GM19023 (cell line): ENCODE results near the gene CAPNS1.
"Not testable (repeated sequence)": the region's sequence is repeated elsewhere in the genome, so short reads cannot be mapped to it uniquely, and the experiment has no call there.

Experiments used
- ATAC-seq: cut with Tn5 transposase; IDR thresholded peaks from one replicate; pipeline ENCODE4 v1.9.1; 2021; ENCODE audit warnings: mild to moderate bottlenecking, moderate library complexity; ENCODE audit not compliant: unreplicated experiment

Gene CAPNS1

DNA sequence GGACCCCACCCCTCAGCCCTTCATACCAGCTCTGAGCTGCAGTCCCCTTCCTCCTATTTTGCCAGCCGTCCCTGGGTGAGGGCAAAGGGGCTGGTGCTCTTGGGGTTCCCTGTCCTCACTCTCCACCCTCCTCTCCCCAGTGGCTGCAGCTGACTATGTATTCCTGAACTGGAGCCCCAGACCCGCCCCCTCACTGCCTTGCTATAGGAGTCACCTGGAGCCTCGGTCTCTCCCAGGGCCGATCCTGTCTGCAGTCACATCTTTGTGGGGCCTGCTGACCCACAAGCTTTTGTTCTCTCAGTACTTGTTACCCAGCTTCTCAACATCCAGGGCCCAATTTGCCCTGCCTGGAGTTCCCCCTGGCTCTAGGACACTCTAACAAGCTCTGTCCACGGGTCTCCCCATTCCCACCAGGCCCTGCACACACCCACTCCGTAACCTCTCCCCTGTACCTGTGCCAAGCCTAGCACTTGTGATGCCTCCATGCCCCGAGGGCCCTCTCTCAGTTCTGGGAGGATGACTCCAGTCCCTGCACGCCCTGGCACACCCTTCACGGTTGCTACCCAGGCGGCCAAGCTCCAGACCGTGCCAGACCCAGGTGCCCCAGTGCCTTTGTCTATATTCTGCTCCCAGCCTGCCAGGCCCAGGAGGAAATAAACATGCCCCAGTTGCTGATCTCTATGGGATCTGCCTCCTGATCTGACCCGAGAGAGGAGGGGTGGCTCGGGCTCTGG, 10.0 kb downstream of the CAPNS1 start:
- ATAC-seq, result no peak

DNA sequence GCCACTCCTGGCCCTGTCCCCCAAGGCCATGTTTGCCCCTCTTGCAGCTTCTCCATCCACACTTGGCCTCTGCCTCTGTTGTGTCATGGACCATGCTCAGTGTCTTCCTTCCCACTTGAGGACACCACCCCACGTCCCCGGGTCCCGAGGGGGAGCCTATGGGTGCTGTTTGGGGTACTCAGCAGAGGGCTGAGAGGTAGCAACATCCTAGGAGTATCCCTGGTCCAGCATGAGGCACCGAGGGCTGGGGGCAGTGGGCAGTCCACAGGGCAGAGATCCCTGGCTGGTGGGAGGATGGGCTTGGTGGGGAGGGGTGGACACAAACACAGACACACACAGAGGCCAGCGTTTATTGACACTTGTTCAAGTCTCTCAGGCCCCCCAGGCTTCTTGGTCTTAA, 10.7 kb downstream of the CAPNS1 start:
- no peak for ATAC-seq

DNA sequence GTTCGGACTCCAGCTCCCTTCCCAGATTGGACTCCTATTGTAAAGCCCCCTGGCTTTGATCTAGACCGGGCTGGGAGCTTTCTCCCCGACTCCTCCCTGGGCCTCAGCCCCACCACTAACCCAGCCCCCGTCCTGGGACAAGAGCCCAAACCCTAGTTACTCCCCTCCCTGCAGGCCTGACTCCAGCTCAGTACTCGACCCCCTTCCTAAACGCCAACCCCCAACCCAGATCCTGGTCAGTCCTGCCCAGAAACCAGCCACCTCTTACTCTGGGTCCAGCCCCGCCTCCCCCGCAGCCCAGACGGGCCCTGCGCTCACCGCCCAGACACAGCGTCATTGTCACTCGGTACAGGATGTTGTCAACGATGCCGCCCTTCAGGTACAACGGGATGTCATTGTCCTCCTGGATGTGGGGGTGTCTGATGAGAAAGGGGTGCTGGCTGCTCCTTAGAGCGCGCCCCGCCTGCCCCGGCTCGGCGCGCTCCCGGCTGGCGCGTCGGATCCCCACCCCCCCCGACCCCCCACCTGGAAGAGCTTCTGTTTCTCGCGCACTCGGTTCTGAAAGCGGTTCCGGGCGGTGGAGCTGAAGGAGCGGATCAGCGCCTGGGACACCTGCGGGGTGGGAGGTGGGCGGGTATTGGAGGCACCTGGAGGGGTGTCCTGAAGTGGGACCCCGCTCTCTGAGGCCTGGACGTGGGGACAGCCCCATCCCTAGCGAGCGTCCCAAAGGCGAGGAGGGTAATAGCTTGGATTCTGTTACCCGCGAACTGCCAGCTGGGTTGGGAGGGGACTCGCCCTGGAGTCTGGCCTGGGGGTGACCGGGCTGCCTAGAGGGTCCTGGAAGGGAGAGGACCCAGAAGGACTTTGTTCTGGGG, 11.5 kb downstream of the CAPNS1 start:
- no peak for ATAC-seq

DNA sequence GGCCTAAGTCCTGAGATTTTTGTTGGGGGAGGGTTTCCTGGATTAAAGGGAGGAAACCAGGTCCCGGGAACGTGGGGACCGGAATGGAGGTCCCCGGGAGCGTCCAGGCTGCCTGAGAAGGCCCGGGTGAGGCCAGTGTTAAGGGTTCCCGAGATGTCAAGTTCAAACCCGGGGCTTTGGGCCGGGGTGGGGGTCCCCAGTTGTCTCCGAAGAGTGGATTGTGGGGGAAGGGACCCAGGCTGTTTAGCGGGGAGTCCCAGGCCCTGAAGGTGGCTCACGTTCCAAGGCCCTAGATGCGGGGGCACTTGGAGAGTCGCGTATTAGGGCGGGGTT, 12.1 kb downstream of the CAPNS1 start:
- no peak for ATAC-seq

DNA sequence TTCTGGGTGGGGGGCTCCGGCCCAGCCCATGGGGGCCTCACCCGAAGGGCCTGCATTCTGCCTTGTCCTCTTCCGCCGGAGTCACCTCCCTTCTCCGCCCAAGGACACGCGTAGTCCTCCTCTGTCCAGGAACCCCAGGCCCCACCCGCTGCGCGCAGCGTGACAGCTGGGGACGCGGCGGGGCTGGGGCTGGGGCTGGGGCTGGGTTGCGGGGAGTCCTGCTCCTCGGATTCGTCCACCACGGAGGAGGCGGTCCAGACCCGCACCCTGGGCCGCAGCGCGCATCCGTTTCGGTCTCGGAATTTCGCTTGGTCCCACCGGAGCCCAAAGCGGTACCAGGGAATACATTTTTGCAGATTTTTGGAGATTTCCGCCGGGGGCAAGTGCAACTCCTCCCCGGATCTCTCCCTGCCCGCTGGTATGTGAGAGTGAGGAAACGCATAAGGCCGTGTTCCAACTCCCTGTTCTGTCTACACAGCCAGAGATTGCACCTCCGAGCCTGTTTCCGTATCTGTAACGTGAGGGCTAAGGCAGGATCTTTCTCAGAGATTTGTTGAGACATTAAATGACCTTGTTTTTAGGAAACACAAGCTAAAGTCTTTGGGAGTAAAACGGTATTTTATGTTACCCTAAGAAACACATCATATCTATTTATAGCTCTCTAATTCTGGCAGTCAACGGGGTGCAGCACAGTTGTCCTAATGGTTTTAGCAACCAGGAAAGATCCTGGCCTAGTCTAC, 12.7 kb downstream of the CAPNS1 start, which contains the start of gene COX7A1:
Gene COX7A1, minus strand, starts transcription at position 96 of the 740 bp plus-strand sequence. Its CDS starts 40 bp downstream, at position 56.
- ATAC-seq, result no peak

DNA sequence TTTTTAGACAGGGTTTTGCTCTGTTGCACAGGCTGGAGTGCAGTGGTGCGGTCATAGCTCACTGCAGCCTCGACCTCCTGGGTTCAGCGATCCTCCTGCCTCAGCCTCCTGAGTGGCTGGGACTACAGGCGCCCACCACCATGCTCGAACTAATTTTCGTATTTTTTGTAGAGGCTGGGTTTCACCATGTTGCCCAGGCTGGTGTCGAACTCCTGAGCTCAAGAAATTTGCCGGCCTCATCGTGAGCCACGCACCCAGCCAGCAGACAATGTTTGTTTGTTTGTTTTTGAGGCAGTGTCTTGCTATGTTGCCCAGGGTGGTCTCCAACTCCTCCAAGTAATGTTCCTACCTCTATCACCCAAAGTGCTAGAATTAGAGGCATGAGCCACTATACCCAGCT, 13.3 kb downstream of the CAPNS1 start:
- ATAC-seq, result no peak

DNA sequence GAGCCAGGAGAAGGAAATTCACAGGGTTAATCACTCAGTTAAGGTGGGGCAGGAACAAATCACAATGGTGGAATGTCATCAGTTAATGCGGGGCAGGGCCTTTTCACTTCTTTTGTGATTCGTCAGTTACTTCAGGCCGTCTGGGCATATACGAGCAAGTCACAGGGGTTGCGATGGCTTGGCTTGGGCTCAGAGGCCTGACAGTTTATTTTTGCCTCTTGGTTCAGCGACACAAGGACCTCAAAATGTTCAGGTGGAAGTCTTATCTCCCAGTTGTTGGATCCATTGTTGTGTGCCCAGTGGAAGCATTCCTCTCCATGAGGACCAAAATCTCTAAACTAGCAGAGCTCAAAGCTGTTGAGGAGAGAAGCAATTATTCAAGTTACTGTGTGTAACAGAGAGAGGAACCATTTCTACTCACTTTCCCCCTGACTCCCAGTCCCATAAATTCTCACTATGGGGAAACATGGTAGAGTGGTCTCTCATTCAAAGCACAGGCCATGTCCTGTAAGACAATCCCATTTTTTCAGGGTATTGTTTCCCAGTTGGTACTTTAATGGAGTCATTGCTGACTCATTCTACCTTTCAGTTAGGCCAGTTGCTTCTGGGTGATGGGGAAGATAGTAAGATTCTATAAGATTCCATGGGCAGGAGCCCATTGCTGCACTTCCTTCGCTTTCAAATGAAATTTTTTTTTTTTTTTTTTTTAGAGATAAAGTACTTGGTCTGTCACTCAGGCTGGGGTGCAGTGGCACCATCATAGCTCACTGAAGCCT, 21.1 kb downstream of the CAPNS1 start:
- ATAC-seq, result no peak

DNA sequence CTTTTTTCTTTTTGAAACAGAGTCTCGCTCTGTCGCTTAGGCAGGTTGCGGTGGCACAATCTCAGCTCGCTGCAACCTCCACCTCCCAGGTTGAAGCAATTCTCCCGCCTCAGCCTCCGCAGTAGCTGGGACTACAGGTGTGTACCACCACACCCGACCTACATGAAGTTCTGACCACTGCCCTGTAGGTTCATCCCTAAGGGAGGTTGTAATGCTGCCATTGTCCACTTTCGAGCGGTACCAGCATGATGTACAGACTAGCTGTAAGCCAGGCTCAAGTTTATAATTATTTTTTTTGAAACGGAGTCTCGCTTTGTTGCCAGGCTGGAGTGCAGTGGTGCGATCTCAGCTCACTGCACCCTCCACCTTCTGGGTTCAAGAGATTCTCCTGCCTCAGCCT, 23.9 kb downstream of the CAPNS1 start:
- no peak for ATAC-seq

DNA sequence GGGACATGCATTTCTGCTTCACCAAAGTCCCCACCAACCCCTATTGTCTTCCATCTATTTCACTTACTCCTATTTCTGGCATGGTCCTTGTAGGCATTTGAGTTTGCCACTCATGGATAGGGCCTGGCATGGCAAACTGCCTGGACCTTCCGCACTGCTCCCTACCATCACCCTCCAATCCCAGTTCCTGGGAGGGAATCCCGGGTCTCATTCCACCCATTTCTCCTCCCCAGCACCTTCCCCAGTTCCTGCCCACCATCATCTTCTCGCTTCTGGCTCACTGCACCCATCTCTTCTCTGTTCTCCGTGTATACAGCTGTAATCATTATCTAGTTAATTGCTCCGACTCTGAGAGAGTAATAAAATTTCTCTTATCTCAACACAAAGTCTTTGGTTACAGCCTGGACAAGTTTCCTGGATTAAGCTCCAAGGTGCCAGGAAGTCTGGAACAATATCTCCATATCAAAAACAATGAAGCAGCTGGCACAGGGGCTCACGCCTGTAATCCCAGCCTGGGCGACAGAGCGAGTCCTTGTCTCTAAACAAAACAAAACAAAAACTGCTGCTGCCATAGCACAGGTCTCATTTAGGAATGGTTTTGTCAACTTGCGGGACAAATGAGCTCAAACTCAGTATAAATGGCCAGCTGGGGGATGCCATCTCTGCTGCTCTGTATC, 29.4 kb downstream of the CAPNS1 start:
- no peak for ATAC-seq

DNA sequence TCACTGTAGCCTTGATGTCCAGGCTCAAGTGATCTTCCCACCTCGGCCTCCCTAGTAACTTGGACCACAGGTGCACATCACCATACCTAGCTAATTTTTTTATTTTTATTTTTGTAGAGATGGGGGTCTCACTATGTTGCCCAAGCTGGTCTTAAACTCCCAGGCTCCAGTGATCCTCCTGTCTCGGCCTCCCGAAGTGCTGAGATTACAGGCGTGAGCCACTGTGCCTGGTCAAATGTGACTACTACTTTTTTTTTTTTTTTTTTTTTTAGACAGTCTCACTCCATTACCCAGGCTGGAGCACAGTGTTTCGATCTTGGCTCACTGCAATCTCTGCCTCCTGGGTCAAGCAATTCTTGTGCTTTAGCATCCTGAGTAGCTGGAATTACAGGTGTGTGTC, 33.0 kb downstream of the CAPNS1 start:
- no peak for ATAC-seq

DNA sequence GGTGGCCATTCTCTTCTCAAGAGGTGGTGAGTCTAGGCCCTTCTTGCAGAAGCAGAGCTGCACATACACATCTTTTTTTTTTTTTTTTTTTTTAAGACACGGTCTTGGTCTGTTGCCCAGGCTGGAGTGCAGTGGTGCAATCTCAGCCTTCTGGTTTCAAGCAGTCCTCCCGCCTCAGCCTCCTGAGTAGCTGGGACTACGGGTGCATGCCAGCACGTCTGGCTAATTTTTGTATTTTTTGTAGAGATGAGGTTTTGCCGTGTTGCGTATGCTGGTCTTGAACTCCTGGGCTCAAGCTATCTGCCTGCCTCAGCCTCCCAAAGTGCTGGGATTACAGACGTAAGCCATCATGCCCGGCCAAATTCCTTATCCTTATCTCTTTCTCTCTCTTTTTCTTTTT, 34.0 kb downstream of the CAPNS1 start:
- ATAC-seq, result not testable (repeated sequence)

DNA sequence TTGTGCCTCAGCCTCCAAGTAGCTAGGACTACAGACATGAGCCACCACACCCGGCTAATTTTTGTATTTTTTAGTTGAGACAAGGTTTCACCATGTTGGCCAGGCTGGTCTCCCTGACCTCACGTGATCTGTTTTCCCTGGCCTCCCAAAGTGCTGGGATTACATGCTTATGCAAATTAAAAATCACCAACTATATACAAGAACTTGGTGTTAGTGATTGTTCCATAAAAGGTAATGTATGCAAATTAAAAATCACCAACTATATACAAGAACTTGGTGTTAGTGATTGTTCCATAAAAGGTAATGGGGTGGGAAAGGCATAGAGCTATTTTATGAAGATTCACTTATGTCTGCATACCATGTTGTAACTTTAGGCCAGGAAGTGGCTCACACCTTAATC, 39.2 kb downstream of the CAPNS1 start:
- not testable (repeated sequence) for ATAC-seq

DNA sequence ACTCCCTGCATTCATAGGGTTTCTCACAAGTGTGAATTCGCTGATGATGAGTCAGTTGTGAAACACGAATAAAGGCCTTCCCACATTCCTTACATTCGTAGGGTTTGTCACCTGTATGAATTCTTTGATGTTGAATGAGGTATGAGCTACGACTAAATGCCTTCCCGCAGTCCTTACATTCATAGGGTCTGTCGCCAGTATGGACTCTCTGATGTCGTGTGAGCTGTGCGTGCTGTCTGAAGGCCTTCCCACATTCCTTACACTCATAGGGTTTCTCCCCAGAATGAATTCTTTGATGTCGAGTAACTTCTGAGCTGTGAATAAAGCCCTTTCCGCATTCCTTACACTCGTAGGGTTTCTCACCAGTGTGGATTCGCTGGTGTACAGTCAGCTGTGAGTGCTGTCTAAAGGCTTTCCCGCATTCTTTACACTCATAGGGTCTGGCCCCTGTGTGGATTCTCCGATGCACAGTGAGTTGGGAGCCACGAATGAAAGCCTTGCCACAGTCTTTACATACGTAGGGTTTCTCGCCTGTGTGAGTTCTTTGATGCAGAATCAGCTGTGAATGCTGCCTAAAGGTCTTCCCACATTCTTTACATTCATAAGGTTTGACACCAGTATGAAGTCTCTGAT, 42.9 kb downstream of the CAPNS1 start:
- ATAC-seq, result no peak

DNA sequence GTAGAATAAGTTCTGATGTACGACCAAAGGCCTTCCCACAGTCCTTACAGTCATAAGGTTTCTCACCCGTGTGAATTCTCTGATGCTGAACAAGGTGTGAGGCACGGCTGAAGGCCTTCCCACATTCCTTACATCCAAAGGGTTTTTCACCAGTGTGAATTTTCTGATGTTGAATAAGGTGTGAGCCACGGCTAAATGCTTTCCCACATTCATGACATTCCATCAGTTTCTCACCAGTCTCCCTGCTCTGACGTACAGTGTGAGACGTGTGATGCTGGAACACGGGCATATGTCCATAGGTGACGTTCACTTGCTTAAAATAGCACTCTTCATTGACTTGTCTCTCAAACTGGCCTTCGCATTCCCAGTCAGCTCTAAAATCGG, 43.4 kb downstream of the CAPNS1 start:
- ATAC-seq, result no peak

DNA sequence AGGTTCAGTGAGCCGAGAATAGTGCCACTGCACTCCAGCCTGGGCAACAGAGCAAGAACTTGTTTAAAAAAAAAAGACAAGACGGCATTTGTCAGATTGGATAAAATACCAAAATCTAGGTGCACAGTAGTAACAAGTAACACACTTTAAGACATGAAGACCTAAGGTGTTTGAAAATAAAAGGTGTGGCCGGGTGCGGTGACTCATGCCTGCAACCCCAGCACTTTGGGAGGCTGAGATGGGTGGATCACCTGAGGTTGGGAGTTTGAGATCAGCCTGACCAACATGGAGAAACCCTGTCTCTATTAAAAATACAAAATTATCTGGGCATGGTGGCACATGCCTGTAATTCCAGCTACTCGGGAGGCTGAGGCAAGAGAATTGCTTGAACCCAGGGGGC, 46.9 kb downstream of the CAPNS1 start:
- not testable (repeated sequence) for ATAC-seq

DNA sequence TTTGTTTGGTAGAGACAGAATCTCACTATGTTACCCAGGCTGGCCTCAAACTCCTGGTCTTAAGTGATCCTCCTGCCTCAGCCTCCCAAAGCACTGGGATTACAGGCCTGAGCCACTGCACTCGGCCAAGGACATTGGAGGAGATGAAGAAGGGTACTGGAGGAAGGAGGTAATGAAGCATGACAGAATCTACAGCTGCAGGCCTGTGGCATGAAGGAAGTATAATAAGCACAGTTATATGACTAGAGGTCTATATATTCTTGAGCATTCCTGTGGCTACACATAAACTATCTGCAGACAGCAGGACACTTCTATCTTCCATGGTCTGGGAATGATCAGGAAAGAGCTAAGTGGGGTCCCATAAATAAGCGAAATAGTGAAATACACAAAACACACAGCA, 56.4 kb downstream of the CAPNS1 start:
- no peak for ATAC-seq

DNA sequence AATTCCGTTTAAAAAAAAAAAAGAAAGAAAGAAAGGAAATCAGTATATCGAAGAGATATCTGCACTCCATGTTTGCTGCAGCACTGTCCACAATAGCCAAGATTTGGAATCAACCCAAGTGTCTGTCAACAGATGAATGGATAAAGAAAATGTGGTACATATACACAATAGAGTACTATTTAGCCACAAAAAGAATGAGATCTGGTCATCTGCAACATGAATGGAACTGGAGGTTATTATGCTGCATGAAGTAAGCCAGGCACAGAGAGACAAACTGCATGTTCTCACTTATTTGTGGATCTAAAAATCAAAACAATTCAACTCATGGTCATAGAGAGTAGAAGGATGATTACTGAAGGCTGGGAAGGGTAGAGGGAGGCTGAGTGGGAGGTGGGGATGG, 58.3 kb downstream of the CAPNS1 start:
- no peak for ATAC-seq
